HG03159 (cell line): Measurements from ENCODE around the gene PDE1C.

Experiments used
- ATAC-seq: cut with Tn5 transposase; IDR thresholded peaks from one replicate; pipeline ENCODE4 v1.9.1; 2021; ENCODE audit warnings: mild to moderate bottlenecking, moderate library complexity; ENCODE audit not compliant: unreplicated experiment

Gene PDE1C

DNA sequence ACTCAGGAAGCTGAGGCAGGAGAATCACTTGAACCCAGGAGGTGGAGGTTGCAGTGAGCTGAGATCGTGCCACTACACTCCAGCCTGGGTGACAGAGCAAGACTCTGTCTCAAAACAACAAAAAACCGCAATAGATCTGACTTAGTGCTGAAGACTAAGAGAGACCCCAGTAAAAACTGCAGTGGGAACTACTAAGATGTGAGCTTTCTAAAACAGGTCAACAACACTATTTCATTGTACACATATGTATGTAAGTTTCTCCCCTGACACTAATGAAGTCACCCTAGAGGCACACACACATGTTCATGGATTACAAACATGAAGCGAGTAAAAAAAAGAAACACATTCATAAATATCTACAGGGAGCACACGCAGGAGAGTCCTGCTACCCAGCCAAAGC lies 68.3 kb downstream of the PDE1C start:
- no peak for ATAC-seq

DNA sequence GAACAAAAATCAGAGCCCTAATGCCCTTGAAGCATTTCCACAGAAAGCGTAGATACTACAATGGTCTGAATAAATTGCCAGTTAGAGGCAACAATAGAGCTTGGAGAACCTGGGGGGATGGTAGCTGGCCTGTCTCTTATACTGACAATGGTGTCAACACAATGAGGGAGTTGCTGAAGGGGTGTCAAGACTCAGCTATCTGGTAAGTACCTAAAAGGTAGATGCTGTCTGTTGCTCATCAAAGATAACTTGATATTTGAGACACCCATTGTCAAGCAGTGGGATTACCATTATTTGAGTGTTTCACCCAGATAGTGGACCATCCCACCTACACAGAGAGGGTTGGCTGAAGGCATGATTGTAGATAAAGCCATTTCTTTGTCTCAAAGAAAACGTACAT lies 72.8 kb downstream of the PDE1C start:
- ATAC-seq: no peak

- ATAC-seq: no peak
Measured at GRCh38 chr7:31995134-31995533, 75.1 kb downstream of the PDE1C start.

GRCh38 chr7:31991846-31992245 lies 78.4 kb downstream of the PDE1C start:
- ATAC-seq: no peak

DNA sequence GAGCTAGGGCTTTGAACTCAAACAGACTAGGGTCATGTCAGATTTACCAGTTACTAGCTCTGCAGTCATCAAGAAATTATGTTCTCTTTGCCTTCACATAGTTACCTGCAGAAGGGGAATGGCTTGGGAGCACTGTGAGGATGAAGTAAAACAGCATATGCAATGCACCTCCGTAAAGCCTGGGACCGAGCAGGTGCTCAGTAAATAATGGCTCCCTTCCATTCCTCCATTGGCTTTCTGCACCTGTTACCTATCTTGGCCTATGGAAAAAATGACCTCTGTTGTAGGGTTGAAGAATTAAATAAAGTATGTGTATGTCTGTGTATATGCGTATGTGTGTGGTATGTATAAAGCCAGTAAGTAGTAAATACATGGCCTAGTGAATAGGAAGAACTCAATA lies 78.8 kb downstream of the PDE1C start:
- no peak for ATAC-seq

- ATAC-seq: no peak
Measured at GRCh38 chr7:31986878-31987518, 83.2 kb downstream of the PDE1C start.

GRCh38 chr7:31982962-31983361 lies 87.2 kb downstream of the PDE1C start:
- ATAC-seq: no peak

- ATAC-seq: no peak
Measured at GRCh38 chr7:31981874-31982390, 88.3 kb downstream of the PDE1C start.

DNA sequence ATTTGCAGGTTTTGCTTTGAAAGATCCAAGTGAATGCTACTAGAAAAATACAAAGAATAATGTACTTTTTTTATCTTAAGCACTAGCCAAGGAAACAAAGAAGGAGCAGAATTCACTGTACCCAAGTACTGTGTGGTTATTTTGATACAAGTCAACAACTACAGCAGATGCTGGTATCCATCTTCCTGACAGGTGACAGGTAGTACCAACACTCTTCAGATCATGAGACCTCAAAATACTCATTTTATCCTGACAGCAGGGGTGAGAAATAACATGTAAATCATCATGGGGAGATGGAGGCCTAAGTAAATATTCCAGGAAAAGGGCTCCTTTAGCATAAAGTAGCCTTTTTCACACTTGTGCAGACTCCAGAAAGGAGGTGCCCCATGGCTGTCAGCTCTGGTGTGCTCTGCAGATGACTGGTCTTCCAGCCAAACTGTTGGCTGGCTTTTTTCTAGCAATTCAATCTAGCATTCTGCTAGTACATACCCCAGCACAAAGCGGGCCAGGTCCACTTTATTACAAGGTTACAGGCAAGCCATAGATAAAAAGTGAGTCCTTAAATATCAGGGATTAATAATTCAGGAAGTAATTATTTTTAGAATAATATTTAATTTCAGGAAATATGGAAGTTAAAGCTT lies 90.4 kb downstream of the PDE1C start:
- no peak for ATAC-seq

DNA sequence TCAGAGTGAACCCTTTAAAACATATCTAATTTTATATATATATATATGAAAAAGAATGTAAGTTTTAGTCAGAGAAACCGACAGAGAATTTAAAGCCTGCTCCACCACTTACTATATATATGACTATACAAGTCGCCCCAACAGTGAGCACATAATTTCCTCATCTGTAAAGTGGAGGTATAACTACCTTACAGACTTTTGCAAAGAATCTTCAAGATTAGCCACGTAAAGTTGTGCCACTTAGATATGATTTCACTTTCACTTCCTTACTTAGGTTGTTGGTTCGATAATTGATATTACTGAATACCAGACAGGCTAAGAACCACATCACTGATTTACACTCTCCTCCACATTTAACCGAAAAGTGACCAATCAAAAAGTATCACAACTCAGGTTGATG lies 94.7 kb downstream of the PDE1C start:
- no peak for ATAC-seq

DNA sequence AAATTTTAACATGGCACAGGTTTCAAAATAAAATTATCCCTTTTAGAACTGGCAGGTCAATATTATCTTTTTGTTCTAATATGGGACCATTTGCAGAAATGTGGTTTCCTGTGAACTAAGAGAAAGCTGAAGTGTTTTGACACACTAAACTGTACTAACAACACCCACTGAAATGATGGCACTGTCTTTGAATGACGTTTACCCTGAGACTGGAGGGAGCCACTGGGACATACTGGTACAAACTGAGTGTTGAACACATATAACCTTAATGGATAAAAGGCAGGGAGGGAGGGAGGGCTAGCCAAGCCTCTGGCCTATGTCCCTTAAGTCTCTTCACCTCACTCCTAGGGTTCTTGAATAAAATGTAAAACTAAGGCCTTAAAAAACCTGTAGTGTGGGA lies 95.9 kb downstream of the PDE1C start:
- no peak for ATAC-seq

GRCh38 chr7:31971049-31971667 lies 99.0 kb downstream of the PDE1C start:
- no peak for ATAC-seq

DNA sequence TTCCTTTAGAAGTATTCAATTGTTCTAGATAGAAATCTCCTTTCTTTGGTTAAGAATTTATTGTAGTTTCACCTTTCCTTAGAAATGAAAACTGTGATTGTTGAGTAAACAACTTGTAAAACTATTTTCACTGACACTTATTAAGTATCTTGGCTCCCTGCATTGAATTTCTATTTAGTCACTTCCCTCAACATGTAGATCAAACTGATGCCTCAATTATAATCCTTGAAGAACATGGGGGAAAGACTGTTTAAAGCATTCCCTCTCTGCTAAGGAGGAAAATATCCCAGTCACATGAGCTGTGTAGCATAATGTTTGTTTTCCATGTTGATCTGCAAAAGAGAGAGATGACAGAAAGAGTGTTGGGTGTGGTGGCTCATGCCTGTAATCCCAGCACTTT lies 99.7 kb downstream of the PDE1C start:
- no peak for ATAC-seq

DNA sequence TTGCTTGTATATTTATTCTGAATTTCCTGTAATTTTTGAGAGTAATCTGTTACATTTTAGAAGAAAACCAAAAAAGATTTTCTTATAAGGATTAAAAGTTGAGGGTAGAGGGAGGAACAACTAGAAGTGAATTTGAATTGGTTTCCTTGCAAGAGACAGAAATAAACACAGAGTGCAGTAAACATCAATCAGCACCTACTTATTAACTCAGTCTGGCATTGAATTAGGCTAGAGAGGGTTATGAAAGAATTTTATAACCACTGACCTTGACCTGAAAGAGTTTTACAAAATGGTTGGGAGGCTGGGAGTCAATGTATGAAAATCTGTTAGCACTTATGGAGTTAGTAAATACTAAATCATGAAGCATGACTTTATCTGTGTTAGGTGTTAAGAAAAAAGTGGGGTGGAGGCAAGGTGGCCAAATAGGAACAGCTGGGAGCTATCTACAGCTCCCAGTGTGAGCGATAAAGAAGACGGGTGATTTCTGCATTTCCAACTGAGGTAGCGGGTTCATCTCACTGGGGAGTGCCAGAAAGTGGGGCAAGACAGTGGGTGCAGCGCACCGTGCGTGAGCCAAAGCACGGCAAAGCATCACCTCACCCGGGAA lies 106.5 kb downstream of the PDE1C start:
- no peak for ATAC-seq

GRCh38 chr7:31962246-31962645 lies 108.0 kb downstream of the PDE1C start:
- no peak for ATAC-seq

GRCh38 chr7:31958226-31958625 lies 112.0 kb downstream of the PDE1C start:
- no peak for ATAC-seq

DNA sequence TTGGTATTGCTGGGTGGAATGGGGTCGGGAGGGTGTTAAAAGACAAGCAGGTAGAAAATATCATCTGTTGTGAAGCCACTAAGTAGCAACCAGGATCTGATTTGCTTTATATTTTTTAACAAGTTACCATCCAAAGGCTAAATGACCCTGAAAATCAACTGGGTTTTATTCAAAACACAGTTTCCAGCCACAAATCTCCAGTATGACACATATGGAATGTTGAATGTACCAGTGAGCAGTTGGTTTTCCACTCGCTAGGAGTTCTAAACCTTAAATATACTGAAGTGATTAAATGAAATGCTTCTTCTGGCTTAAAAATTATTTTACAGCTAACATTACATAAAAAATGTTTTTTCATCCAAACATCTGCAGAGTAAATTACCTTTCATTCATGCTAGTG lies 112.5 kb downstream of the PDE1C start:
- ATAC-seq: no peak

DNA sequence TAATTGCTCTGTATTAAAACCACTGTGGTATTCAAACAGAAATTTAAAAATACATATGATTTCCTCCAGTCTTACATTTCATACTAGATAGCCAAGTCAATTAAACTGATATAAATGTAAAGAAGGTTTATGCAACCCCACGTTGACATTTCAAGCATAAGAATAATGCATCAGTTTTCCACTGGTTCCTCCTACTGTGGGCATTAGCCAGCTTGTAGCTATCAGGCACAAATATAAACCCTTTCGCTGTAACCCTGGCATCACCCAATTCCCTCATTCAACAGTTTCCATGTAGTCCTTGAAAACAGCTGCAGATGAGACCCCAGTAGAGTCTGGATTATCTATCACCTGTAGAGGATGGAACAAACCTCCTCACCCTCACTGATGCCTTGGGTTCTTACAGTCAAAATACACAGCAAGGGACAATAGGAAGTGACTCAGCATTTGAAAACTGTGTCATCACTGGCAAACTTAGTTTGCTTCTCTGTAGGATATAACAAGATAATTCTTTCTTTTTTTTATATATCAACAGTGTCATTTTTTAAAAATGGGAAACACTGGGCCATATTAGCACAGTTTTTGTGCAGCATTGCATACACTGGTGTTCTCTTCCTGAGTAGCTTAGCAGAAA lies 113.0 kb downstream of the PDE1C start:
- ATAC-seq: no peak

- ATAC-seq: no peak
Measured at GRCh38 chr7:31955641-31956040, 114.6 kb downstream of the PDE1C start.

GRCh38 chr7:31955021-31955420 lies 115.2 kb downstream of the PDE1C start:
- ATAC-seq: no peak

DNA sequence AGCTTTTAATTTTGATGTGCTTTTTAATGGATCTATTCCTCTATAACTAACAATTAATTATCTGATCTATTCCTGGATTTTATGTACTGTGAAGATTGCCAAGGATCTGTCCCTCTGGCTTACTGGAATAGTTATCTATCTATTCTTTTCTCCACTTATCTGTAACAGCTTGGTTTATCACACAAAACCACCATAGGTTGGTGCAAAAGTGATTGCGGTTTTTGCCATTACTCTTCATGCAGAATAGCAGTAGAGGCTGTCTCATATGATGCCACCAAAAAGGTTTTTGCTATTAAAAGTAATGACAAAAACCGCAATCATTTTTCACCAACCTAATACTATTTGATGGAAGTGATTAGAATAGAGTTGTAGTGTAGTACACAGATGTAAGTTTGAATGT lies 115.7 kb downstream of the PDE1C start:
- ATAC-seq: no peak
